ENCODE results near the gene SCUBE1.

- TF ChIP-seq, protein P1, sequence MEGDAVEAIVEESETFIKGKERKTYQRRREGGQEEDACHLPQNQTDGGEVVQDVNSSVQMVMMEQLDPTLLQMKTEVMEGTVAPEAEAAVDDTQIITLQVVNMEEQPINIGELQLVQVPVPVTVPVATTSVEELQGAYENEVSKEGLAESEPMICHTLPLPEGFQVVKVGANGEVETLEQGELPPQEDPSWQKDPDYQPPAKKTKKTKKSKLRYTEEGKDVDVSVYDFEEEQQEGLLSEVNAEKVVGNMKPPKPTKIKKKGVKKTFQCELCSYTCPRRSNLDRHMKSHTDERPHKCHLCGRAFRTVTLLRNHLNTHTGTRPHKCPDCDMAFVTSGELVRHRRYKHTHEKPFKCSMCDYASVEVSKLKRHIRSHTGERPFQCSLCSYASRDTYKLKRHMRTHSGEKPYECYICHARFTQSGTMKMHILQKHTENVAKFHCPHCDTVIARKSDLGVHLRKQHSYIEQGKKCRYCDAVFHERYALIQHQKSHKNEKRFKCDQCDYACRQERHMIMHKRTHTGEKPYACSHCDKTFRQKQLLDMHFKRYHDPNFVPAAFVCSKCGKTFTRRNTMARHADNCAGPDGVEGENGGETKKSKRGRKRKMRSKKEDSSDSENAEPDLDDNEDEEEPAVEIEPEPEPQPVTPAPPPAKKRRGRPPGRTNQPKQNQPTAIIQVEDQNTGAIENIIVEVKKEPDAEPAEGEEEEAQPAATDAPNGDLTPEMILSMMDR (IDR thresholded peaks at IDR 0.05 in 2 of 3, conservative IDR thresholded peaks at IDR 0.05 in 1 of 3; ENCODE audit: control insufficient read depth in 2 of 3, extremely low read depth in 1 of 3, insufficient read depth in 1 of 3, low read depth in 3 of 3, low read length in 3 of 3): no peak
- TF ChIP-seq MYC (IDR thresholded peaks at IDR 0.05; ENCODE audit: insufficient read depth, insufficient read length, insufficient replicate concordance, low read length, severe bottlenecking) (no peak), HCFC1 (IDR thresholded peaks at IDR 0.05; ENCODE audit: low read length) (no peak), TCF7 (IDR thresholded peaks at IDR 0.05; ENCODE audit: borderline replicate concordance) (no peak), FOXK2 (IDR thresholded peaks at IDR 0.05) (no peak), POLR2AphosphoS5 (IDR thresholded peaks at IDR 0.05; ENCODE audit: low read length) (no peak)
Measured at GRCh38 chr22:43228863-43229262, 114.3 kb downstream of the SCUBE1 start.

Data from GM12878 (cell line).